OCI-LY1 (cell line): ENCODE results near the gene CBFA2T3.

Experiments
- EZH2 ChIP-seq: fragments of 200-600 bp; sonication (generic), shearing (Covaris generic); IDR thresholded peaks from 2 replicates; pipeline ENCODE4 v1.8.0; 2017; ENCODE audit warnings: borderline replicate concordance, mixed run types, mild to moderate bottlenecking, antibody characterized with exemption, low read length, moderate library complexity, mixed read lengths
- TF ChIP-seq, protein P1 (sequence below): fragments of 200-600 bp; sonication (generic), shearing (Covaris generic); IDR thresholded peaks from 2 replicates; pipeline ENCODE4 v1.5.1; 2017; ENCODE audit warnings: mild to moderate bottlenecking, antibody characterized with exemption, low read length, moderate library complexity, mixed read lengths

DNA sequence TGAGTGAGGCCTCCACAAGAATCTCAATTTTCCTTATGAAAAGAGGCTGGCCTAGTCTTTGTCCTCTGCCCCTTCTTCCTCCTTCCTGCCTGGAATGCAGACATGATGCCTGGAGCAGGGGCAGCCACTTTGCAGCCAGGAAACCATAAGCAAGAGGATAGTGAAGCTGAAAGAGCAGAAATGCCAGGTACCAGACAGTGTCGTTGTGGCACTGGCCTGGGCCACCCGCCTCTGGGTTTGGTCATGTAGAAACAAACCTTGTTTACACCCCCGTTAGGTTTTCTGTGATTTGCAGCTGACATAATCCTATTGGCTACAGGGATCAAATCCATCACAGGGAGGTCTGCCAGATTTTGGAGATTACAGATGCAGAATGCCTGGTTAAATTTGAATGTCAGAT lies 16.5 kb downstream of the CBFA2T3 start:
- no peak for TF ChIP-seq EZH2
- TF ChIP-seq, protein P1, sequence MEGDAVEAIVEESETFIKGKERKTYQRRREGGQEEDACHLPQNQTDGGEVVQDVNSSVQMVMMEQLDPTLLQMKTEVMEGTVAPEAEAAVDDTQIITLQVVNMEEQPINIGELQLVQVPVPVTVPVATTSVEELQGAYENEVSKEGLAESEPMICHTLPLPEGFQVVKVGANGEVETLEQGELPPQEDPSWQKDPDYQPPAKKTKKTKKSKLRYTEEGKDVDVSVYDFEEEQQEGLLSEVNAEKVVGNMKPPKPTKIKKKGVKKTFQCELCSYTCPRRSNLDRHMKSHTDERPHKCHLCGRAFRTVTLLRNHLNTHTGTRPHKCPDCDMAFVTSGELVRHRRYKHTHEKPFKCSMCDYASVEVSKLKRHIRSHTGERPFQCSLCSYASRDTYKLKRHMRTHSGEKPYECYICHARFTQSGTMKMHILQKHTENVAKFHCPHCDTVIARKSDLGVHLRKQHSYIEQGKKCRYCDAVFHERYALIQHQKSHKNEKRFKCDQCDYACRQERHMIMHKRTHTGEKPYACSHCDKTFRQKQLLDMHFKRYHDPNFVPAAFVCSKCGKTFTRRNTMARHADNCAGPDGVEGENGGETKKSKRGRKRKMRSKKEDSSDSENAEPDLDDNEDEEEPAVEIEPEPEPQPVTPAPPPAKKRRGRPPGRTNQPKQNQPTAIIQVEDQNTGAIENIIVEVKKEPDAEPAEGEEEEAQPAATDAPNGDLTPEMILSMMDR = no peak
